K562 (cell line): ENCODE measurements around the gene SEPTIN2. TPM values are rescaled to one million over a fixed set of nuclear protein-coding genes. Genes with fewer than 3 reads are reported as not detected.

ENCODE experiments used
- FOXP4 ChIP-seq: sonication (generic); formaldehyde crosslinking; IDR thresholded peaks from 2 replicates; pipeline ENCODE4 v1.8.0; 2022; ENCODE audit warnings: mild to moderate bottlenecking, missing genetic modification reagents, borderline replicate concordance
- KAT7 ChIP-seq: sonication (generic); formaldehyde crosslinking; IDR thresholded peaks from 2 replicates; pipeline ENCODE4 v1.8.0; 2022; ENCODE audit warnings: missing genetic modification reagents, mild to moderate bottlenecking, borderline replicate concordance
- MNT ChIP-seq, 2 experiments: fragments of 450-650 bp; conservative IDR thresholded peaks; 2 replicates each; pipeline ENCODE4 v1.6.1; 2017; ENCODE audit warnings: mild to moderate bottlenecking in 2 of 2, moderate library complexity in 2 of 2
- NFATC3 ChIP-seq: fragments of 450-650 bp; IDR thresholded peaks from 2 replicates; pipeline ENCODE4 v1.6.1; 2017; ENCODE audit warnings: mild to moderate bottlenecking
- NFRKB ChIP-seq: fragments of 450-650 bp; IDR thresholded peaks from 2 replicates; pipeline ENCODE4 v1.6.1; 2016; ENCODE audit warnings: low read depth
- PHF8 ChIP-seq: fragments of 200-600 bp; sonication (generic); IDR thresholded peaks from 2 replicates; pipeline ENCODE4 v1.6.1; 2012; ENCODE audit warnings: mixed run types, mild to moderate bottlenecking, inconsistent platforms, low read length, moderate library complexity, borderline replicate concordance
- RNF2 ChIP-seq: sonication (generic); IDR thresholded peaks from 2 replicates; pipeline ENCODE4 v1.6.1; 2016
- SAFB ChIP-seq: fragments of 200-400 bp; formaldehyde crosslinking; IDR thresholded peaks from 2 replicates; pipeline ENCODE4 v1.6.1; 2017; ENCODE audit warnings: low read depth, low read length, borderline replicate concordance
- TFAP4 ChIP-seq: sonication (generic); formaldehyde crosslinking; IDR thresholded peaks from 2 replicates; pipeline ENCODE4 v1.8.0; 2022; ENCODE audit warnings: missing genetic modification reagents, mild to moderate bottlenecking, moderate library complexity, borderline replicate concordance
- TOE1 ChIP-seq, 2 experiments: fragments of 450-650 bp in 1 of 2; sonication (generic) in 1 of 2; formaldehyde crosslinking in 1 of 2; IDR thresholded peaks; 2 replicates each; pipeline versions ENCODE4 v1.7.1 to v1.8.0; 2016 to 2022; ENCODE audit warnings: borderline replicate concordance in 2 of 2, mild to moderate bottlenecking in 2 of 2, antibody characterized with exemption in 1 of 2, inconsistent platforms in 1 of 2, low read depth in 1 of 2, missing genetic modification reagents in 1 of 2, moderate library complexity in 1 of 2
- YY1 ChIP-seq, 3 experiments: IDR thresholded peaks; 2 replicates each; pipeline ENCODE4 v1.6.1; 2011; ENCODE audit warnings: low read length in 2 of 3, mild to moderate bottlenecking in 2 of 3, moderate library complexity in 2 of 3, borderline replicate concordance in 1 of 3, control low read depth in 1 of 3, low read depth in 1 of 3; ENCODE audit not compliant: insufficient read depth in 3 of 3, insufficient replicate concordance in 2 of 3, control insufficient read depth in 1 of 3, insufficient read length in 1 of 3; ENCODE audit errors: extremely low read depth in 1 of 3
- ZBTB1 ChIP-seq: sonication (generic); formaldehyde crosslinking; IDR thresholded peaks from 2 replicates; pipeline ENCODE4 v1.8.1; 2023; ENCODE audit warnings: missing genetic modification reagents, low read depth, mild to moderate bottlenecking, borderline replicate concordance
- ZBTB33 ChIP-seq: sonication (generic); formaldehyde crosslinking; IDR thresholded peaks from 2 replicates; pipeline ENCODE4 v1.8.1; 2023; ENCODE audit warnings: mild to moderate bottlenecking, missing genetic modification reagents
- polyA plus RNA-seq, 8 experiments: library from polyadenylated mRNA; depleted of rRNA in 4 of 8; stranded (reverse) in 5 of 8; unstranded in 3 of 8; fragments of >200 nt; fragmentation: Nextera tagmentation in 2 of 8; fragmentation: Illumina TruSeq in 1 of 8; extraction: Ambion mirVana in 2 of 8; extraction: Trizol in 1 of 8; gene quantifications; 2 replicates each; pipeline versions ENCODE4 v1.2.1 to v1.2.3, GENCODE V29; 2011 to 2014; ENCODE audit warnings: inconsistent platforms in 1 of 8, missing spikeins in 1 of 8
- total RNA-seq, 7 experiments: library from RNA; depleted of rRNA in 6 of 7; stranded (reverse); fragments of >200 nt in 6 of 7; fragmentation: Illumina TruSeq in 2 of 7; extraction: Trizol in 2 of 7; gene quantifications; 2 replicates each; pipeline versions ENCODE4 v1.2.1 to v1.2.3, GENCODE V29; 2011 to 2021; ENCODE audit warnings: low replicate concordance in 1 of 7
- TF ChIP-seq, protein P1 (sequence below), 2 experiments: fragments of 450-650 bp in 1 of 2; sonication (generic) in 1 of 2; formaldehyde crosslinking in 1 of 2; IDR thresholded peaks in 1 of 2; conservative IDR thresholded peaks in 1 of 2; 2 replicates each; pipeline versions ENCODE4 v1.6.1 to v1.8.1; 2016 to 2023; ENCODE audit warnings: mild to moderate bottlenecking in 2 of 2, moderate library complexity in 2 of 2, inconsistent platforms in 1 of 2, missing genetic modification reagents in 1 of 2

Gene SEPTIN2
- total and polyA plus RNA-seq, 9 of the 15 experiments (the other 6 are each of a cell fraction or from before 2014, with no cell fraction given) = 121 to 367 (median 166) TPM

GRCh38 chr2:241315879-241316631 lies at the start of gene SEPTIN2 (continued):
- TF ChIP-seq TFAP4 (CRISPR knock-in tag) (0 out of 2 replicates have a peak, but pooled peaks have one; percentile 21), MNT (conservative IDR thresholded peaks at IDR 0.05) (peak in 1 of 2 experiments; percentile 5; a peak in 1 of 4 replicates), TOE1 (IDR thresholded peaks at IDR 0.05; ENCODE audit: borderline replicate concordance) (peak; percentile 42), TOE1 (CRISPR knock-in tag; IDR thresholded peaks at IDR 0.05; ENCODE audit: borderline replicate concordance, low read depth) (no peak), PHF8 (peak; percentile 68), NFRKB (peak; percentile 43; the same call in 1 of the 2 replicates), NFATC3 (no peak), ZBTB1 (CRISPR knock-in tag) (0 out of 2 replicates have a peak, but pooled peaks have one; percentile 54), KAT7 (CRISPR knock-in tag) (no peak), YY1 (IDR thresholded peaks at IDR 0.05; ENCODE audit: borderline replicate concordance in 1 of 3, control insufficient read depth in 1 of 3, extremely low read depth in 1 of 3, insufficient read depth in 3 of 3, insufficient read length in 1 of 3, insufficient replicate concordance in 2 of 3, low read depth in 1 of 3, low read length in 2 of 3) (peak; percentile 53 to 85 (median 65)), SAFB (peak; percentile 49; the same call in 1 of the 2 replicates), FOXP4 (CRISPR knock-in tag) (peak; percentile 46; the same call in 1 of the 2 replicates), RNF2 (no peak), ZBTB33 (CRISPR knock-in tag) (0 out of 2 replicates have a peak, but pooled peaks have one; percentile 35)
- TF ChIP-seq, protein P1, sequence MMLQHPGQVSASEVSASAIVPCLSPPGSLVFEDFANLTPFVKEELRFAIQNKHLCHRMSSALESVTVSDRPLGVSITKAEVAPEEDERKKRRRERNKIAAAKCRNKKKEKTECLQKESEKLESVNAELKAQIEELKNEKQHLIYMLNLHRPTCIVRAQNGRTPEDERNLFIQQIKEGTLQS (IDR thresholded peaks at IDR 0.05) = no peak
- TF ChIP-seq, protein P1 (CRISPR knock-in tag; conservative IDR thresholded peaks at IDR 0.05) = no peak
